BE2C (cell line): ENCODE data around the gene PRPF19.

ENCODE experiments used
- DNase-seq: peaks from one replicate; pipeline ENCODE4 v3.0.0-alpha.2; 2020
- H3K27me3 ChIP-seq: fragments of 250-450 bp; sonication (Bioruptor Pico); 2 replicates; pipeline ENCODE4 v1.5.1; 2020; ENCODE audit warnings: mild to moderate bottlenecking
- H3K36me3 ChIP-seq: fragments of 250-450 bp; sonication (Bioruptor Pico); 2 replicates; pipeline ENCODE4 v1.5.1; 2020; ENCODE audit warnings: mild to moderate bottlenecking
- H3K4me1 ChIP-seq: fragments of 250-450 bp; sonication (Bioruptor Pico); 2 replicates; pipeline ENCODE4 v1.5.1; 2020
- H3K4me3 ChIP-seq: 2 replicates; pipeline ENCODE4 v1.5.1; 2011; ENCODE audit warnings: low read depth, low read length
- H3K9me3 ChIP-seq: fragments of 250-450 bp; sonication (Bioruptor Pico); 2 replicates; pipeline ENCODE4 v1.5.1; 2020
- TF ChIP-seq, protein P1 (sequence below): IDR thresholded peaks from 2 replicates; pipeline ENCODE4 v1.5.1; 2012; ENCODE audit warnings: mild to moderate bottlenecking, low read depth, low read length

Gene PRPF19

DNA sequence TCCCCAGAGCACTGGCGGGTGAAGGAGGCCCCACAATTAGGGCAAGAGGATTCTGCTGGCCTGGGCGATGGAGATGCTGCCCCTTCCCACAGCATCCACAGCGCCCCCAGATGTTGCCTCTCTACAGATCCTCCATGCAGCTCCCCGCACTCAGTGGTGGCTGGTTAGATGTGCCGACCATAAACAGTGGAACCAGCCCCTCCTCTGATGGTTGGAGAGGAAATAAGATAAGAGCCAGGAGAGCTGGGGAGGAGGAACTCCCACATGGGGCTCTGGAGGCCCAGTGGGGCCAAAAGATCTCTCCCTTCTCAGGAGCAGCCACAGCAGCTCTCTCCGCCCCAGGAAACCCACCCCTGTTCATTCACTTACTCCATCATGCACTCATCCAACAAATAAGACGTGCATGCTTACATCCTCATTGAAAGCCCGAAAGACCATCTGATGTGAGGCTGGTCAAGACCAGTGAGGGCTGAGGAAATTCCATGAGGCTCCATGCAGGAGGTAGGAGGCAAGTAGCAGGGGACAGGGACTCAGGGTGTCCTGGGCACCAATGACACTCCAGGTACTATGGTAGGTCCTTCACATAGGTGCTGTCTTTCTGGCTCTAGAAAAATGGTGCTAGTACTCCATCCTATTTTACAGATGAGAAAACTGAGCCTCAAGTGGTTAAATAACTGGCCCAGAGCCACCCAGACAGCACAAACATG lies 52.1 kb downstream of the PRPF19 start:
- no peak for DNase-seq
- no peaks in the 10 kb centered on the region for H3K4me1 ChIP-seq
- H3K27me3 ChIP-seq = no peaks in the 10 kb centered on the region
- H3K4me3 ChIP-seq = no peak overlapping the region
- TF ChIP-seq, protein P1, sequence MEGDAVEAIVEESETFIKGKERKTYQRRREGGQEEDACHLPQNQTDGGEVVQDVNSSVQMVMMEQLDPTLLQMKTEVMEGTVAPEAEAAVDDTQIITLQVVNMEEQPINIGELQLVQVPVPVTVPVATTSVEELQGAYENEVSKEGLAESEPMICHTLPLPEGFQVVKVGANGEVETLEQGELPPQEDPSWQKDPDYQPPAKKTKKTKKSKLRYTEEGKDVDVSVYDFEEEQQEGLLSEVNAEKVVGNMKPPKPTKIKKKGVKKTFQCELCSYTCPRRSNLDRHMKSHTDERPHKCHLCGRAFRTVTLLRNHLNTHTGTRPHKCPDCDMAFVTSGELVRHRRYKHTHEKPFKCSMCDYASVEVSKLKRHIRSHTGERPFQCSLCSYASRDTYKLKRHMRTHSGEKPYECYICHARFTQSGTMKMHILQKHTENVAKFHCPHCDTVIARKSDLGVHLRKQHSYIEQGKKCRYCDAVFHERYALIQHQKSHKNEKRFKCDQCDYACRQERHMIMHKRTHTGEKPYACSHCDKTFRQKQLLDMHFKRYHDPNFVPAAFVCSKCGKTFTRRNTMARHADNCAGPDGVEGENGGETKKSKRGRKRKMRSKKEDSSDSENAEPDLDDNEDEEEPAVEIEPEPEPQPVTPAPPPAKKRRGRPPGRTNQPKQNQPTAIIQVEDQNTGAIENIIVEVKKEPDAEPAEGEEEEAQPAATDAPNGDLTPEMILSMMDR = no peak
- H3K36me3 ChIP-seq = peaks cover 4% of the 10 kb centered on the region
- no peaks in the 10 kb centered on the region for H3K9me3 ChIP-seq

DNA sequence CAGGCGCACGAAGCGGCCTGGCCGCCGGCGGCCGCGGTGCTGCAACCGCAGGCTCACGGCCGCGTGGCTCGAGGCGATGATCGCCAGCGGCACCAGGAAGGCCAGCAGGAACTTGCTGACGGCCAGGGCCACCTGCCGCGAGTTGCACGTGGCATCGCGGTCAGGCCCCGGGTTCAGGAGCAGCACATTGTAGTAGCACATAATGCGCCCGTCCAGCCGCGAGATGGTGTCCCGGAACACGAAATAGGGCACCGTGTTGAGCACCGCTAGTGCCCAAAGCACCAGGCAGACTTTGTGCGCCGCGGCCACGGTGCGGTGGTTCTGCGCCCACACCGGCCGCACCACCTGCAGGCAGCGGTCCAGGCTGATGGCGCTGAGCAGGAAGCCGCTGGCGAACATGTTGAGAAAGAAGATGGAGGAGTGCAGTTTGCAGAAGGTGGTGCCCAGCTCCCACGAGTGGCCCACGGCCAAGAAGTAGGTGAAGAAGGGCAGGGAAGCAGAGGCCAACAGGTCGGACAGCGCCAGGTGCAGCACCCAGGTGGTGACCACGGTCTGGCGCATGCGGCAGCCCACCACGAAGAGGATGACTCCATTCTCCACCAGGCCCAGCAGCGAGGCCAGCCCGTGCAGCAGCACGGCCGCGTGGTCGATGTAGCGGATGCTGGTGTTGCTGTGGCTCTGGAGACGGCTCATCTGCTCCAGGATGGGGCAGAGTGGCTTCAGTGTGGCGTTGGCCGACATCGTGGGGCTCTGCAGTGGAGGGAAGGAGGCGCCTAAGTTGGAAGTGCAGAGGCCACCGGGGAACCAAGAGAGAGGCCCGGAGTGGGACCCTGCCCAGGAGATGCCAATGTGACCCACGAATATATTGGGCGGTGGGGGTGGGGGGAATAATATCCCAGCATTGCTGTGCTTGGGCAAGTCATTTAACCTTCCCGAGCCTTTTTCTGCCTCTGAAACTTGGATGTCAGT lies 53.1 kb downstream of the PRPF19 start:
- no peak for DNase-seq
- Histone ChIP-seq H3K27me3 (no peaks in the 10 kb centered on the region), H3K4me1 (no peaks in the 10 kb centered on the region), H3K9me3 (no peaks in the 10 kb centered on the region), H3K4me3 (no peak overlapping the region), H3K36me3 (peaks cover 8% of the 10 kb centered on the region)
- TF ChIP-seq, protein P1 = no peak

DNA sequence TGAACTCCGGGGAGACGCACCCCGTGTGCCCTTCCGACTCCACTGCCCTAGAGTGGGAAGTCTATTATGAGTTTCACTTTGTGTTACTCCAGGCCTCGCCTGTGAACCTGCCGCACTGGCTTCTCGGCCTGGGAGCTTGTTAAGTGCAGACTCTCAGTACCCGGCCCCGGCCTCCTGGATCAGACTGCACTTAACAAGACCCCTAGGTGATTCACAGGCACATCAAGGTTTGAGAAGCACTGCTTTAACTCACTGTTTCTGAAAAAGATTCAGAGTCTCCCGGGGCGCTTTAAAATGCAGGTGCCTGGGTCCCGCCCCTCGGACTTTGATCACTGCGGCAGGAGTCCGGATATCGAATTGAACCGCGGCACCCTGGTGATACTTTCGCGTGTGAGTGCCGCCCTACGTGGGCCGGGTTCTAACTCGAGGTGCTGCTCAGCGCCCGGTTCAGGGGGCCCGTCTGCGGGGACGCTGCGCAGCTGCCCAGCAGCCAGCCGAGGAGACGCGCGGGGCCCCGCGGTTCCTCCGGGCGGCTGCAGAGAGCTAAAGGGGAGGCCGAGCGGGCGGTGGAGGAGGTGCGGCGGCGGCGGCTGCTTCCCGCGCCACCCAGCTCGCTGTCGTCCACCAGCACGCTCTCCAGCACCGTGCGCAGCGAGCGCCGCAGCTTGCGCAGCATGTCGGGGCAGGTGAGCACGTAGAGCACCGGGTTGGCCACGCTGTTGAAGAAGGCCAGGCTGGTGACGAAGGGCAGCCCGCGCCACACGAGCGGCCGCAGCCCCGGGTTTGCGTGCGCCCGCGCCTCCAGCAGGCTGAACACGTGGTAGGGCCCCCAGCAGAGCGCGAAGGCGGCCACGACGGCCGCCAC lies 54.0 kb downstream of the PRPF19 start:
- DNase-seq = no peak
- no peaks in the 10 kb centered on the region for H3K4me1 ChIP-seq
- TF ChIP-seq, protein P1 = no peak
- no peaks in the 10 kb centered on the region for H3K9me3 ChIP-seq
- no peaks in the 10 kb centered on the region for H3K27me3 ChIP-seq
- peaks cover 8% of the 10 kb centered on the region for H3K36me3 ChIP-seq
- no peak overlapping the region for H3K4me3 ChIP-seq

DNA sequence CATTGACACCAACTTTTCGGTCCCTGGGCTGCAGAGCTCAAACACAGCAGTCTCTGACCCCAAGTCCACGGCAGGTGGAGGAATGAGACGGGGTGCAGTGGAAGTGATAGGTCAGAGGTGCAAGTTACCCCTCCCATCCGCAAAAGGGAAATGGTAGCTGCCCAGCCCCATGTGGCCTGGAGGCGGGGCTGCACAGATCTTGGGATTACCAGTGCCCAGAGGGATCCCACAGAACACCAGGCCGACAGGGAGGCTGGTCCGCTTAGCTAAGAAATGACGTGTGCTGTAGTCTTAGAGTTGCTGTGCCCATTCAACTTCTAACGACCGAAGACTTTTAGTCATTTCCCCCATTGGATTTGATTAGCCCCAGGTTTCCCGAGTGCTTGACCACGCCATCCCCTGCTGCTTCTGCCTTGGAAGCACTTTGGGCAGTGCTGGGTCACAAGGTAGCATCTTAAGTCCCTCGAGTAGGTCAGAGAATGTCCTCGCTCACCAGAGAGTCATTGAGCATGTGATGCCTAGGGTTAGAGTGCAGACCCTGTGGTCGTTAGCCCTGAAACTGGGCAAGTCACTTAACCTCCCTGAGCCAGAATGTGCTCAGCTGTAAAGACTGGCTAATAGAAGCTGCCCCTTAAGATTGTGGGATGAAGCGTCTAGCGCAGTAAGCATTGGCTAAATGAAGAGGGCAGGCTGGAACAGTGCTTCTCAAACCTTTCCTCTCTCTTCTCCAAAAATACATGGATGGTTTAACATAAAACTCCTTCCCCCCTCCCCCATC lies 54.9 kb downstream of the PRPF19 start:
- peaks cover 8% of the 10 kb centered on the region for H3K36me3 ChIP-seq

More for the DNA sequence above, 54.9 kb downstream of the PRPF19 start:
- Histone ChIP-seq H3K9me3 (no peaks in the 10 kb centered on the region), H3K4me3 (no peak overlapping the region), H3K4me1 (no peaks in the 10 kb centered on the region), H3K27me3 (no peaks in the 10 kb centered on the region)
- DNase-seq = no peak
- TF ChIP-seq, protein P1 = no peak
